ENCODE data around the gene FITM1.

GRCh38 chr14:24144451-24144850 is 14.0 kb downstream of the FITM1 start:
- TF ChIP-seq CTCF (IDR thresholded peaks at IDR 0.05) = no peak
- no peak for TF ChIP-seq POLR2A (IDR thresholded peaks at IDR 0.05)
